ENCODE data around the gene PDLIM3.
"Not testable (repeated sequence)": the region's sequence is repeated elsewhere in the genome, so short reads cannot be mapped to it uniquely, and the experiment has no call there.

Gene PDLIM3

GRCh38 chr4:185534866-185535611 lies at the start of gene PDLIM3:
Gene PDLIM3 (minus strand): TSS chr4:185535507. CDS start chr4:185535434, 73 bp downstream.
- DNase-seq: no peak

- DNase-seq: no peak
Measured at GRCh38 chr4:185583813-185584212, 48.5 kb upstream of the PDLIM3 start.

DNA sequence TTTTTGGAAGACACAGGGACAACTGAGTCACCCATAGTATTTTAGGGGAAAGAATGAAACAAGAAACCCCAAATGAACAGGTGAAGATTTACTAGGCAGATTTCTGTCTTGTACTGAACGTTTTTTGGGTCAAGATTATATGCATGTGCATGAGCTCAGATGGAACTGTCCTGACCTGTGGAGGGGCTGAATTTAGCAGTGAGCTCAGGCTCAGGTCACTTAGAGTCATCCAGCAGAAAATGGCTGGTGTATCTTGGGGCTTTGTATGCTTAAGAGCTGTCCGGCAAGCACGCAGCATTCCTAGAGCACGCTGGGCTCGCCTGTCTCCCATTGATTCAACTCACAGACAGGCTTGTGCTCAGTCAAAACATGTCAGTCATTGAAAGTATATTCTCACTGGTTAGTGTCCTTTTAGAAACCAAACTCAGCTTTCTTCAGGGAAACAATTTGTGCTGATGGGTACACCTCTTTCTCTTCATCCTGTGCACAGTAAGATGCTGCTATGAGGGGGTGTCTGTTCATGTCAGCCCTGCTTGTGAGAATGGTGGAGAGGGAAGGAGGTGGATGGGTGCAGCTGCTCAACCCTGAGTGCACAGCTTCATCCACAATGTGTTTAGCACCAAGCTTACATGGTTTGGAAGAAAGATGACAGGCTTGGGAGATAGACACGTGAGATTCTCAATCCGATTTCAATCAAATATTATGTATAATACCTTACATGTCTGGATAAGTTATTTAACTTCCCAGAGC lies 47.5 kb upstream of the PDLIM3 start:
- DNase-seq: no peak

DNA sequence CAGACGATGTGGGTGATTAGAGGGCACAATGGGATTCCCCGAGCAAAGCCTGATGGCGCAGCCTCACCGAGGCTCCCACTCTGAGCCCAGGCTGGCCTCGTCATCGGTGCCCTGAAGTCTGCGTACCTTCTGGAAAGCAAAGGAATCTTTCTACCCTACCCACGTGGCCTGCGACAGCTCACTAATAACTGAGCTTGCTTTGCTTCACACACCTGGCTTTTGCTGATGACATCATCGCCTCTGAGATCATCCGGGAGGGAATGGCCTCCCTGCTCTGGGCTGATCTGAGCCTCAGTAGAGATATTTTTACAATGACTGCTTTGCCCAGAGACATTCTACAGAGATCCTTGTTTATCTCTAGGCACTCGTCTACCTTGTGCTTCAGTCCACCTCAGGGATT lies 45.4 kb upstream of the PDLIM3 start:
- DNase-seq: no peak

GRCh38 chr4:185578284-185578683 lies 43.0 kb upstream of the PDLIM3 start:
- no peak for DNase-seq

DNA sequence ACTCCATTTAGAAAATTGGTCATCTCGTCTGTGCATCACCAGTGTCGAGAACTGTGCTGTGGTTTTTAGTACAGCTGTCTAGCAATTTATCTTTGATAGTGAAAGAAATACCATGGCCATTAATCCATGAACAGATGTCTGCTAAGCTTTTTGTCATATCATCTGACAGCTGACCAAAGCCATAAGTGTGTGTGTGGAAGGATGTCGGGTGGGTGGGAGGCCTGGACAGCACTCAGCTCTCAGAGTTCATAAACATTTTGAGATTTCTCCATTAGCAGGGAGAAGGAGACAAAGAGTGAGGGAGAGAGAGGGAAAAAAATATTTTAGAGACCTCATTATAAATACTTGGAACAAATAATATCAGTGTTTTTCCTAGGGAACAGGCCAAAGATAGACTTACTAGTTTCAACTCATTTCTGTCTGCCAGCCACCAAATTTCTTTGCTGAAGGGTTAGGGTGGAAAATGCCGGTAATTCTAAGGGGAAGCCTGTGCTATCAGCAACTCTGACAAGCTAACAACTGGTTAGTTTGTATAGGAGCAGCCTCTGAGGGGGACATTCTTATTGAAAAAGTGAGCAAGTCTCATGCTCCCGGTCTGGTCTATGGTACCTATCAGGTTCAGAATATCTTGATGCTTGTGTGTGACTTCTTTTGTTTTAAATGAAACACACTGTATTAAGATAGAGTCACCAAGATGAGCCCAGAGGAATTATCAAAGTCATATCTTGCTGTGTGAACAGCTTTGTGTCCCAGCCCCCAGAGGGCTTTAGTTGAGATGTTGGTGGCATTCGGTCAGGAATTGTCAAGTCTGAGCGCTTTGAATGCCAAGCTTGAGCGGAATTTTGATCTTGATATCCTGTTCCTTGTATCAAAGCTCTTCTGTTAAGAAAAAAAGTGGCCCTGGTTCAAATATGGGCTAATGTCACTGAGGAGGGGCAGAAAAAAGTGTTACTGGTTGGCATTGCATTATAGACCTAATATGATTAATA lies 41.9 kb upstream of the PDLIM3 start:
- no peak for DNase-seq

DNA sequence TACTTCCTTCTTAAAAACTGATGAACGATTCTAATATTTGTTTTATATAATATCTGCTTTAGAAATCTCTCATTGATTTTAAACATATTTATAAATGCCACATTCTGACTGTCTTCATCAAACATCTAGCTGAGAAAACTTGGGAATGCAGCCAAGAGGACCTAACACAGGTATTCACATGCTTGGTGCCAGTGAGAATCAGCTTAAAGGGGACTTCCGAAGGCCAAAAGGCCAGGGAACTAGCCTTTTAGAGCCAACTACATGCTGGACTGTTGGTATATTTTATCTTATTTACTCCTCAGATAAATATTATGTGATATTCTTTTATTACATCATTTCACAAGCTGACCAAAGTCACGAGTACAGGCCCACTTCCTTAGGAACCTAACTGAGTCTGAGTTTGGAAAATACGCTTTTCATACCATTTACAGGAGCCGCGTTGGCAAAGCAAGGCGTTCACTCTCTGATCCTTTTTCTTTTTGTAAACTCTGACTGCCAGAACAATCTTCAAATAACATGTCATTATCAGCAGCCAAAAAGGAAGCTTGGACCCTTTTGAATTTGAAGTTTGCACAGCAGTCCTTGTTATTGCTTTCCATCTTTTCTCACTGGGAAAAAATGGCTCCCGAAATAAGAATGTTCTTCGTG lies 41.1 kb upstream of the PDLIM3 start:
- DNase-seq: no peak

DNA sequence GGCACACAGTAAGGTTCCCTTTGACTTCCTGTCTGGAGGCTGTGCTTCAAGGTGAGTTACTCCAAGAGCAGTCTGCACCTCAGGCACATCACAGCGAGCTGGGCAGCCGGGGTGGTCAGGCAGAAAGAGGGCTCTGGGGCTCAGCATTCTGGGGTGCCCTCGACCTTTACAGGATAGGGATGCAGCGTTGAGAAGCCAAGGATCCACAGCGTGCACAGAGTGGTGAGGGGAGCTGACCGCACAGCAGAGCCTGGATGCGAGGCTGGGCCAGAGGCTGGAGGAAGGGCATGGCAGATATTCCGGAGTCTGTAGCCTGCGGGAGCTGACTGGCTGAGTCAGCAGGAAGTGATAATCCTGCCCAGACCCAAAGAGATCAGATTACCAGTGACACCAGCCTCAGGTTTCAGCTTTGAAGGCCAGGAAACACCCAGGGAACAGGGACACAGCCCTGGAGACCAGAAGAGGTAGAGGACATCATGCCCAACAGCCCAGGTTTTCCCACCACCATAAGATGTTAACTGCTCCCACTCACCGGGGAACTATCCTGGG lies 38.4 kb upstream of the PDLIM3 start:
- DNase-seq: no peak

GRCh38 chr4:185570727-185571126 lies 35.4 kb upstream of the PDLIM3 start:
- DNase-seq: no peak

DNA sequence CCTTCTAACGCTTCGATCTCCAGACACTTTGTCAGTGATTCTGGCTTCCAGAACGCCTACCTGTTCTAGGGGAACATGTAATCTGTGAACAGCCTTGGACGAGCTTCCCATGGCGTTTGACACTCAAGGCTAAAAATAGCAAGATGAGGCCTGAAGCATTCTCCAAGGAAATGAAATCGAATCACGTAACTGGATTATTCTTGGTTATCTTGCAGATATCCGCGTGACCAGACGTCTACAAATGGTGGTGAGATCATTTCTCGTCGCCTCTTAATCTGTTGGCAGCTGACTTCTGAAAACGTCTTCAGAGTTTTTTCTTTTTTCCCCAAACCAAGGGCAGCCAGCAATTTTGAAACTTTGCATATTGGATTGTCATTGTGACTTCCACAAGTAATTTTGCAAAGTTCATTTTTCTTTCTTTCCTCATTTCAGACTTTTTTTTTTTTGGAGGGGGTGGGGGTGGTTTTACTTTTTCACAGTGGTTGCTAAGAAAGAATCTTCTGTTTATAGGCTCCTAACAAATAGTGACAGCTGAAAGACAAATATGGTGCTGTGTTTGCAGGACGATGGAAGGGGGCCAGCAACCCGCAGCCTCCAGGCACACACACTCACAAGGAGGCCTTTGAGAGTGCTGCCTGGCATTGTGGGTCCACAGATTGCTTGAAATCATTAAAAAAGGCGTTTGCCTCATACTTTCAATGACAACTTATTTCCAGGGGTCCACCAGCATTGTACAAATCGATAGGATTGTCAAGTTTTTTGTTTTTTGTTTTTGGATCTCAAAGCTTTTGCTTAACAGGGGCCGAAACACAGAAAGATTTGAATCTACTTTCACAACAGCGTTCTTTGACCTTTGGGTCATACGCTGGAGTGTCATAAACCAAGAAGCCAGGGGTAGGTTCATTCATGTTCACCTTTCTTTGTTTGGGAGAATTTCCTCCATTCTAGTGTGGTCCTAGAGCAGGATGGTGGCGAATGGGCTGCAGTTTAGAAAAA lies 32.4 kb upstream of the PDLIM3 start:
- no peak for DNase-seq

DNA sequence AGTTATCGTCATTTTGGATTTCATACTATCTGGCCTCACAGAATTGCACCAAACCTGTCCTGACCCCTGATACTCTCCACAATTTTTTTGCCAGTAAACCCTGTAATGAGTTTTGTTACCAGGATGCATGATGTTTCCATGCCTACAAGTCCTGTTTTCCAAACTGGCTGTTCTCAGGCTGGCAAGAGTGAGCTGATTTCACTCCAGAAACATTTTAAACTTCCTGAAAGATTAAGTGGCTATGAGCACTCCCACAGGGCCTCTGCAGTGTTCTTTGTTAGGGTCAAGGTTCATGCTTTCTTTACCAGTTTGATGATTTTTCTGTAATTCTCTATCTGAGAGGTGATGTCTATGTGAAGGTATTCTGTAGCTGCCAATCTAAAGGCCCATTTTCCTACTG lies 31.7 kb upstream of the PDLIM3 start:
- DNase-seq: no peak

GRCh38 chr4:185566425-185566824 lies 31.1 kb upstream of the PDLIM3 start:
- no peak for DNase-seq

DNA sequence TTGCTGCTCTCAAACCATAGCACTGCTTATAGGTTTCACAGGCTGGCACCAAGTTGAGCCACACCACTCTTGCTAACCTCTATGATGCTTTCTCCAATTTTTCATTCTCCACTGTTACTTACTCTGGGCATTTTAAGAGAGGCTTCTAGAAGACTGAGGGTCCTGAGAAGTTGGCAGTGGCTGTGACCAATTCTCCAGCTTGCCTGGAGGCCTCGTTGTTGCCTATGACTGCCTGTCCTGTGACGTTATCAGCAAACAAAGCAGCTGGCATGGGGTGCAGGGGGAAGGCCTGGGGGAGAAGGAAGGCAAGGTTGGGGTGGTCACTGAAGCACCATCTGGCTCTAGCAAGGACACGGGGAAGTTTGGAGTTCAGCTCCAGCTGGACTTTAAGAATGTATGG lies 30.4 kb upstream of the PDLIM3 start:
- DNase-seq: no peak

GRCh38 chr4:185564349-185564748 lies 29.0 kb upstream of the PDLIM3 start:
- no peak for DNase-seq

DNA sequence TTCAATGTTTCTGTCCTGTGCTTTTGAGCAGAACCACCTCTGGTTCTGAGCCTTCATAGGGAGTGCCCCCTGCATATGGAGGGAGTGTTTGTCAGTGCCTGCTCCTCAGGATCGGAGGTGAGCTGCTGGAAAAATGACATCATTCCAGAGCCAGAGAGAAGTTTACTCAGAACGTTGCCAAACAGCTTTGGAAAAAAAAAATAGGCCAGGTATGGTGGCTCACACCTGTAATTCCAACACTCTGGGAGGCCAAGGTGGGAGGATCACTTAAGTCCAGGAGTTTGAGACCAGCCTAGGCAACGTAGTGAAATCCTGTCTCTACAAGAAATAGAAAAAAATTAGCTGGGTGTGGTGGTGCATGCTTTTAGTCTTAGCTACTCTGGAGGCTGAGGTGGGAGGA lies 27.2 kb upstream of the PDLIM3 start:
- no peak for DNase-seq

GRCh38 chr4:185560316-185560715 lies 25.0 kb upstream of the PDLIM3 start:
- no peak for DNase-seq

DNA sequence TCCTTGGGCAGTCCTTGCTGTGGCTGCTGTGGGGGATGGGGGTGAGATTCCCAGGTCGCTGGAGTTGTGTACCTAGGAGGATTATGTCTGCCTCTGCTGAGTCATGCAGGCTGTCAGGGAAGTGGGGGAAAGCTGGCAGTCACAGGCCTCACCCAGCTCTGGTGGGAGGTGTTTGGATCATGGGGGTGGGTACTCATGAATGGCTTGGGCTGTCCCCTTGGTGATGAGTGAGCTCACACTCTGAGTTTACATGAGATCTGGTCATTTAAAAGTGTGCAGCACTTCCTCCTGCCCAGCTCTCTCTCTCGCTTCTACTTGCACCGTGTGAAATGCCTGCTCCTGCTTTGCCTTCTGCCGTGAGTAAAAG lies 24.6 kb upstream of the PDLIM3 start:
- DNase-seq: no peak

- not testable (repeated sequence) for DNase-seq
Measured at GRCh38 chr4:185559251-185559914, 24.1 kb upstream of the PDLIM3 start.

DNA sequence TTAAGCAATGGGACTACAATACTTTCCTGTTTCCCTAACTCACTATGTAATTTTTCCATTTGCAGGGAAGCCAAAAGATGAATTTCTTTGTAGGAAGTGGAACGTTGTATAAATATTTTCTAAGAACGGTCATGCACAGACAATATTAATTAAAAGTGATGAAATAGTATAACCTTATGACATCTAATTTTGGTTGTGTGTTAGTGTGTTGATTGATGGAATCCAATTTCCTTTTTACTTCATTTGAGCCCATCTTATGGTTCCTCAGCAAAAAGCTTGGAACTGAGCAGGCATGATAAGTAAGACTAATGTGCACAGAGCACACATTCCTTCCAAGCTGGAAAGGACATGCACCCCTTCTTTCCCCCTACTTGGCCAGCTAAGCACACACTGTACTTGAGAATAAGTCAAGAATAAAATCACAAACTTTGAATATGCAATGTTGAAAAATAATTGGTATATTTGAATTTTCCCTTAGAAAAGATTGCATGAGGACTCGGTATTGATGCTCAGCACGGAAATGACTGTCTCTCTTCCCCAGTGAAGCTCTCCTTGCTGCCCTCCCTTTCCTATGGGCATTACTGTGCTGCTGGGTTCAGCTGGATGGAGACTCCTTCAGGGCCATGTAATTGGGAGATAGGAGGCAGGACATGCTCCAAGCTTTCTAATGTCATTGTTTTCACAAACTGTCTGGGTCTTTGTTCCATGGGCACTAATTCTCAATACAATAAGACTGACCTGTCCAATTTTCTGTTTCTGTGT lies 19.2 kb upstream of the PDLIM3 start:
- no peak for DNase-seq

- no peak for DNase-seq
Measured at GRCh38 chr4:185552254-185552653, 16.9 kb upstream of the PDLIM3 start.
